K562 (cell line): ENCODE data around the gene S100A6. TPM values are rescaled to one million over a fixed set of nuclear protein-coding genes. Genes with fewer than 3 reads are reported as not detected.

Experiments used
- ATAC-seq: fragments of 200-7000 bp; cut with Tn5 transposase; 3 replicates; pipeline ENCODE4 v1.9.1; 2020; ENCODE audit warnings: moderate library complexity
- BruUV-seq: library from RNA; stranded (reverse); fragments of 400-500 nt; replicated peaks from 2 replicates; lab custom pipeline; 2021; lab: Mats Ljungman, UMichigan
- CTCF ChIA-PET: fragments of 300-600 bp; formaldehyde crosslinking; extraction: SDS; loops from one replicate; lab custom pipeline; 2021; ENCODE audit warnings: low intra/inter-chr PET ratio; lab: Yijun Ruan, JAX
- POLR2A ChIA-PET: fragments of 300-600, 350-650 bp; sonication (Branson Sonifier 250); formaldehyde crosslinking; extraction: SDS; loops from one replicate; lab custom pipeline; 2021; ENCODE audit warnings: antibody characterized with exemption, inconsistent platforms; lab: Yijun Ruan, JAX
- DNase-seq, 4 experiments: peaks; one replicate each; pipeline versions ENCODE4 v3.0.0 to v3.0.0-alpha.2; 2011 to 2018; ENCODE audit warnings: low spot score in 3 of 4, mixed read lengths in 3 of 4; ENCODE audit errors: extremely low read depth in 1 of 4
- FAIRE-seq: peaks from 2 replicates; lab custom pipeline; 2011; peaks lifted over from hg19 to GRCh38; lab: Jason Lieb, UNC
- H2AFZ ChIP-seq: 2 replicates; pipeline ENCODE4 v1.6.0; 2011; ENCODE audit warnings: low read depth, low read length, control low read depth, inconsistent platforms
- H3K27ac ChIP-seq: fragments of 200-600 bp; 3 replicates; pipeline ENCODE4 v1.8.0; 2011; ENCODE audit warnings: low read depth, mild to moderate bottlenecking, control low read depth, inconsistent platforms, low read length, moderate library complexity, mixed read lengths; ENCODE audit errors: extremely low read depth
- H3K27me3 ChIP-seq, 2 experiments: fragments of 300-600 bp in 1 of 2; 2 replicates in 1 of 2; 3 replicates in 1 of 2; pipeline versions ENCODE4 v1.6.0 to v1.8.0; 2011; ENCODE audit warnings: inconsistent platforms in 2 of 2, low read length in 2 of 2, mild to moderate bottlenecking in 1 of 2, mixed read lengths in 1 of 2, moderate library complexity in 1 of 2; ENCODE audit not compliant: control insufficient read depth in 2 of 2, insufficient read depth in 2 of 2
- H3K36me3 ChIP-seq: fragments of 300-600 bp; 3 replicates; pipeline ENCODE4 v1.8.0; 2011; ENCODE audit warnings: mild to moderate bottlenecking, low read length, inconsistent platforms; ENCODE audit not compliant: control insufficient read depth, insufficient read depth
- H3K4me1 ChIP-seq, 2 experiments: fragments of 200-600 bp in 1 of 2; replicated peaks in 1 of 2; 2 replicates in 1 of 2; 3 replicates in 1 of 2; pipeline versions ENCODE4 v1.5.1 to v1.8.0; 2011; ENCODE audit warnings: inconsistent platforms in 2 of 2, low read length in 2 of 2, mild to moderate bottlenecking in 1 of 2, mixed read lengths in 1 of 2, moderate library complexity in 1 of 2; ENCODE audit not compliant: control insufficient read depth in 2 of 2, insufficient read depth in 2 of 2
- H3K4me2 ChIP-seq: 2 replicates; pipeline ENCODE4 v1.6.1; 2011; ENCODE audit warnings: low read length, control low read depth, inconsistent platforms, mixed read lengths; ENCODE audit not compliant: insufficient read depth
- H3K4me3 ChIP-seq: fragments of 200-600 bp; sonication (generic), shearing (Covaris generic); 2 replicates; pipeline ENCODE4 v1.5.1; 2016; ENCODE audit warnings: control low read depth, inconsistent platforms
- H3K79me2 ChIP-seq: fragments of 200-600 bp; 3 replicates; pipeline ENCODE4 v1.8.0; 2011; ENCODE audit warnings: low read length, inconsistent platforms; ENCODE audit not compliant: control insufficient read depth, insufficient read depth
- H3K9ac ChIP-seq, 2 experiments: 2 replicates each; pipeline versions ENCODE4 v1.6.0 to v1.6.1; 2011; ENCODE audit warnings: low read depth in 2 of 2, low read length in 2 of 2, control low read depth in 1 of 2, inconsistent platforms in 1 of 2, mild to moderate bottlenecking in 1 of 2, mixed read lengths in 1 of 2; ENCODE audit not compliant: insufficient read depth in 1 of 2
- H3K9me1 ChIP-seq: one replicate; pipeline ENCODE4 v1.6.0; 2011; ENCODE audit warnings: inconsistent platforms, mild to moderate bottlenecking, low read length, moderate library complexity; ENCODE audit not compliant: control insufficient read depth, insufficient read depth
- H3K9me3 ChIP-seq: replicated peaks from 2 replicates; pipeline ENCODE4 v1.5.1; 2011; ENCODE audit warnings: low read depth, low read length, inconsistent platforms; ENCODE audit not compliant: control insufficient read depth, insufficient read depth
- H4K20me1 ChIP-seq: replicated peaks from 2 replicates; pipeline ENCODE4 v1.6.1; 2011; ENCODE audit warnings: low read length, inconsistent platforms, mixed read lengths; ENCODE audit not compliant: control insufficient read depth, insufficient read depth
- BCOR ChIP-seq: fragments of 450-650 bp; IDR thresholded peaks from 2 replicates; pipeline ENCODE4 v1.6.1; 2016
- CEBPB ChIP-seq: fragments of 450-650 bp; IDR thresholded peaks from 2 replicates; pipeline ENCODE4 v1.6.1; 2016; ENCODE audit warnings: missing genetic modification characterization, missing compliant biosample characterization
- HNRNPL ChIP-seq: fragments of 200-400 bp; formaldehyde crosslinking; IDR thresholded peaks from 2 replicates; pipeline ENCODE4 v1.6.1; 2017; ENCODE audit warnings: low read depth, mild to moderate bottlenecking, low read length
- HOXB6 ChIP-seq: fragments of 250-450 bp; sonication (Bioruptor Pico); IDR thresholded peaks from 2 replicates; pipeline ENCODE4 v1.5.1; 2022; ENCODE audit warnings: mild to moderate bottlenecking, borderline replicate concordance
- NFXL1 ChIP-seq: fragments of 450-650 bp; formaldehyde crosslinking; IDR thresholded peaks from 2 replicates; pipeline ENCODE4 v1.4.0; 2021; ENCODE audit warnings: mild to moderate bottlenecking
- PRMT5 ChIP-seq: sonication (generic); formaldehyde crosslinking; IDR thresholded peaks from 2 replicates; pipeline ENCODE4 v1.5.0; 2020; ENCODE audit warnings: missing genetic modification reagents
- RUNX1 ChIP-seq: sonication (generic); IDR thresholded peaks from 2 replicates; pipeline ENCODE4 v1.6.1; 2016; ENCODE audit warnings: antibody characterized with exemption, low read depth
- SIN3A ChIP-seq, 2 experiments: fragments of 150-350 bp in 1 of 2; IDR thresholded peaks; 2 replicates each; pipeline ENCODE4 v1.6.1; 2011 to 2016; ENCODE audit warnings: borderline replicate concordance in 2 of 2, low read depth in 2 of 2, low read length in 2 of 2, mild to moderate bottlenecking in 2 of 2, moderate library complexity in 2 of 2; ENCODE audit not compliant: control insufficient read depth in 1 of 2
- SMARCE1 ChIP-seq: fragments of 450-650 bp; IDR thresholded peaks from 2 replicates; pipeline ENCODE4 v1.7.1; 2016; ENCODE audit warnings: mild to moderate bottlenecking
- TCFL5 ChIP-seq: fragments of 250-450 bp; sonication (Bioruptor Pico); conservative IDR thresholded peaks from 2 replicates; pipeline ENCODE4 v1.6.1; 2021; ENCODE audit warnings: mild to moderate bottlenecking, moderate library complexity, matching md5 sums
- ZNF184 ChIP-seq: sonication (generic); formaldehyde crosslinking; IDR thresholded peaks from 2 replicates; pipeline ENCODE4 v1.5.0; 2020; ENCODE audit warnings: missing genetic modification reagents
- ZNF282 ChIP-seq: sonication (generic); formaldehyde crosslinking; IDR thresholded peaks from 2 replicates; pipeline ENCODE4 v1.8.1; 2023; ENCODE audit warnings: missing genetic modification reagents
- WGBS: fragments of 100-300 bp; shearing (Covaris generic); methylation state at CpG from one replicate; pipeline ENCODE4 v1.1.6; 2016; ENCODE audit warnings: low coverage, mixed read lengths; ENCODE audit not compliant: insufficient coverage; ENCODE audit errors: missing lambda C conversion rate; 5-methylcytosine and 5-hydroxymethylcytosine counted together
- in situ Hi-C: fragments of 300-500 bp; cut with MboI; formaldehyde crosslinking; loops from 4 replicates; pipeline ENCODE4 v1.15.0; 2018; ENCODE audit warnings: inconsistent platforms, mixed read lengths
- intact Hi-C: fragments of 100-400 bp; cut with micrococcal nuclease; formaldehyde crosslinking; loops from 2 replicates; pipeline ENCODE4 v1.14.2; 2022
- polyA plus RNA-seq, 8 experiments: library from polyadenylated mRNA; depleted of rRNA in 4 of 8; stranded (reverse) in 5 of 8; unstranded in 3 of 8; fragments of >200 nt; fragmentation: Nextera tagmentation in 2 of 8; fragmentation: Illumina TruSeq in 1 of 8; extraction: Ambion mirVana in 2 of 8; extraction: Trizol in 1 of 8; gene quantifications; 2 replicates each; pipeline versions ENCODE4 v1.2.1 to v1.2.3, GENCODE V29; 2011 to 2014; ENCODE audit warnings: inconsistent platforms in 1 of 8, missing spikeins in 1 of 8
- total RNA-seq, 7 experiments: library from RNA; depleted of rRNA in 6 of 7; stranded (reverse); fragments of >200 nt in 6 of 7; fragmentation: Illumina TruSeq in 2 of 7; extraction: Trizol in 2 of 7; gene quantifications; 2 replicates each; pipeline versions ENCODE4 v1.2.1 to v1.2.3, GENCODE V29; 2011 to 2021; ENCODE audit warnings: low replicate concordance in 1 of 7
- TF ChIP-seq, protein P1 (sequence below): sonication (generic); formaldehyde crosslinking; IDR thresholded peaks from 2 replicates; pipeline ENCODE4 v1.8.1; 2022; ENCODE audit warnings: missing genetic modification reagents
- TF ChIP-seq, protein P2 (sequence below): fragments of 450-650 bp; IDR thresholded peaks from 2 replicates; pipeline ENCODE4 v1.6.1; 2016; ENCODE audit warnings: missing biosample characterization, missing genetic modification characterization
- TF ChIP-seq, protein P3 (sequence below): IDR thresholded peaks from 2 replicates; pipeline ENCODE4 v1.6.1; 2016; ENCODE audit warnings: missing genetic modification characterization, missing compliant biosample characterization

S100A6 gene
- total and polyA plus RNA-seq, 9 of the 15 experiments (the other 6 are each of a cell fraction or from before 2014, with no cell fraction given) = 9.8 to 66.5 (median 23.2) TPM

DNA sequence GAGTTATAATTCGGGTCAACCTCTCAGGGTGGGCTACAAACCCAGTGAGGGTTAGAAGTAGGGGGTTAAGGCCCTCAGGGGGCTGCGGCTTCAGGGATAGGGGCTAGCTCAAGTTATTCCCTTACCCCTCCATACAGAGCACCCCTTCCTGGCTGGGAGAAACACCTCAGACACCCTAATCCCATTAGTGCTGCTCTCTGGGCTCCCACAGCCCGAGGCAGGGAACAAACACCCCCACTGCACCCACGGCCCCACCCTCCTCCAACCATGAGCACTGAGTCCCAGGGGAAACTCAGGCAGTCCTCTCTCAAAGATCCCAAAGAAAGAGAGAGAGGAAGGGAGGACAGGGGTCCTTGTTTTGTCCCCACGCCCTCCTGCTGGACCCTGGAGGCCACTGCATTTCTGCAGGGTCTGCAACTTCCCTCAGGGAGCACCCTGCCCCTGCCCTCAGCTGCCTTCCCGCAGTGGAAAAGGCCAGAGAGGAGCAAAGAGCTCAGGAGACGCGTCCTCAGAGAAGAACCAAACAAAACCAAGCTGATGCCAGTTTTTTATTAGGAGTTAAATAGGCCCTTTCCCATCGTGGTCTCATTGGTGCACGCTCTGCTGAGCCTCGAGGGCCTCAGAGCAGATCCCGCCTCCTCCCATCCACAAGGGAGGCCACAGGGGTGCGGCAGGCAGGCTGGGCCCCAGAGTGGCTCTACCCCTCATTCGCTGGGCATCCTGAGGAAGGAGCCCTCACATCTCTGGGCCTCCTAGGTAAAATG lies 11.2 kb upstream of the S100A6 start:
- CTCF ChIA-PET = no interaction called here
- H3K36me3 ChIP-seq = no peaks in the 10 kb centered on the region

More for the DNA sequence above, 11.2 kb upstream of the S100A6 start:
- Histone ChIP-seq H3K9ac (peak overlapping the region in 1 of 2 experiments; percentile 45; a peak in 3 of 4 replicates), H3K27me3 (no peaks in the 10 kb centered on the region), H2AFZ (peak overlapping the region; percentile 62), H3K79me2 (no peaks in the 10 kb centered on the region), H3K4me2 (no peak overlapping the region), H3K27ac (no peak overlapping the region), H4K20me1 (no peaks in the 10 kb centered on the region), H3K4me3 (no peak overlapping the region), H3K9me1 (no peaks in the 10 kb centered on the region), H3K9me3 (no peaks in the 10 kb centered on the region), H3K4me1 (peaks cover 62 to 74% of the 10 kb centered on the region in 2 experiments)
- intact Hi-C loops = no loop called here
- 65% methylated on average over 13 of the region's 14 CpGs for WGBS
- FAIRE-seq (no peak), ATAC-seq (no peak), DNase-seq (no peak)
- POLR2A ChIA-PET = interaction anchor here (0.7 kb wide), 1 partner anchor 918 kb away, joined by 3 read pairs; no protein-coding TSS in a partner anchor
- TF ChIP-seq, protein P1, sequence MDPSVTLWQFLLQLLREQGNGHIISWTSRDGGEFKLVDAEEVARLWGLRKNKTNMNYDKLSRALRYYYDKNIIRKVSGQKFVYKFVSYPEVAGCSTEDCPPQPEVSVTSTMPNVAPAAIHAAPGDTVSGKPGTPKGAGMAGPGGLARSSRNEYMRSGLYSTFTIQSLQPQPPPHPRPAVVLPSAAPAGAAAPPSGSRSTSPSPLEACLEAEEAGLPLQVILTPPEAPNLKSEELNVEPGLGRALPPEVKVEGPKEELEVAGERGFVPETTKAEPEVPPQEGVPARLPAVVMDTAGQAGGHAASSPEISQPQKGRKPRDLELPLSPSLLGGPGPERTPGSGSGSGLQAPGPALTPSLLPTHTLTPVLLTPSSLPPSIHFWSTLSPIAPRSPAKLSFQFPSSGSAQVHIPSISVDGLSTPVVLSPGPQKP = no peak
- TF ChIP-seq SMARCE1 (no peak), RUNX1 (no peak), ZNF184 (CRISPR knock-in tag) (no peak), TCFL5 (CRISPR knock-in tag) (no peak), HNRNPL (no peak), HOXB6 (CRISPR knock-in tag) (no peak), CEBPB (tag) (no peak), SIN3A (IDR thresholded peaks at IDR 0.05; ENCODE audit: borderline replicate concordance in 2 of 2, control insufficient read depth in 1 of 2, low read depth in 2 of 2, low read length in 2 of 2) (no peak), BCOR (no peak), NFXL1 (CRISPR knock-in tag) (no peak), PRMT5 (CRISPR knock-in tag) (no peak), ZNF282 (no peak)
- TF ChIP-seq, protein P2, sequence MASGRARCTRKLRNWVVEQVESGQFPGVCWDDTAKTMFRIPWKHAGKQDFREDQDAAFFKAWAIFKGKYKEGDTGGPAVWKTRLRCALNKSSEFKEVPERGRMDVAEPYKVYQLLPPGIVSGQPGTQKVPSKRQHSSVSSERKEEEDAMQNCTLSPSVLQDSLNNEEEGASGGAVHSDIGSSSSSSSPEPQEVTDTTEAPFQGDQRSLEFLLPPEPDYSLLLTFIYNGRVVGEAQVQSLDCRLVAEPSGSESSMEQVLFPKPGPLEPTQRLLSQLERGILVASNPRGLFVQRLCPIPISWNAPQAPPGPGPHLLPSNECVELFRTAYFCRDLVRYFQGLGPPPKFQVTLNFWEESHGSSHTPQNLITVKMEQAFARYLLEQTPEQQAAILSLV (tag) = no peak
- TF ChIP-seq, protein P3, sequence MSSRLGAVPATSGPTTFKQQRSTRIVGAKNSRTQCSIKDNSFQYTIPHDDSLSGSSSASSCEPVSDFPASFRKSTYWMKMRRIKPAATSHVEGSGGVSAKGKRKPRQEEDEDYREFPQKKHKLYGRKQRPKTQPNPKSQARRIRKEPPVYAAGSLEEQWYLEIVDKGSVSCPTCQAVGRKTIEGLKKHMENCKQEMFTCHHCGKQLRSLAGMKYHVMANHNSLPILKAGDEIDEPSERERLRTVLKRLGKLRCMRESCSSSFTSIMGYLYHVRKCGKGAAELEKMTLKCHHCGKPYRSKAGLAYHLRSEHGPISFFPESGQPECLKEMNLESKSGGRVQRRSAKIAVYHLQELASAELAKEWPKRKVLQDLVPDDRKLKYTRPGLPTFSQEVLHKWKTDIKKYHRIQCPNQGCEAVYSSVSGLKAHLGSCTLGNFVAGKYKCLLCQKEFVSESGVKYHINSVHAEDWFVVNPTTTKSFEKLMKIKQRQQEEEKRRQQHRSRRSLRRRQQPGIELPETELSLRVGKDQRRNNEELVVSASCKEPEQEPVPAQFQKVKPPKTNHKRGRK (tag) = no peak
- in situ Hi-C loops = no loop called here
- BruUV-seq = no TSS peak
